ENCODE measurements around the gene C1QA.

Gene C1QA

DNA sequence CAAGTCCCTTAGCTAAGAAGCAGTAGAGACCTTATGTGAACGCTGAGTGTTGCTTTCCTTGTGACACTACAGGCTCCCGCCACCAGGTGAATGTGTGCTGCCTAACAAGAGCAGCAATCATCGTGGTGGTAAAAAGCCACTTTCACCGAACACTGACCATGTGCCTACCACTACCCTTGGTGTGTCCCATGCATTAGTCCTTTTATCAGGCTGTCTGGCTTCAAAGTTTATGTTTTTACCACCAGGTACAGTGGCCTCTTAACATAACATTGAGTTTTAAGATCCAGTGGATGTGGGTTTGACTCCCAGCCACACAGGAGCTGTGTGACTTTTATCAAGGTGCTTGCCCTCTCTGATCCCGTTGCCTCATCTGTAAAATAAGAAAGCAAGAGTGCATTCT lies 18.3 kb downstream of the C1QA start:
- ATAC-seq (ENCODE audit: insufficient read depth, low read depth) = no peak
- H3K9me3 ChIP-seq (ENCODE audit: insufficient read depth, low read length, severe bottlenecking) = no peaks in the 10 kb centered on the region
- peaks cover 14% of the 10 kb centered on the region for H3K27me3 ChIP-seq (ENCODE audit: insufficient read depth, low read length, poor library complexity)
- TF ChIP-seq, protein P1, sequence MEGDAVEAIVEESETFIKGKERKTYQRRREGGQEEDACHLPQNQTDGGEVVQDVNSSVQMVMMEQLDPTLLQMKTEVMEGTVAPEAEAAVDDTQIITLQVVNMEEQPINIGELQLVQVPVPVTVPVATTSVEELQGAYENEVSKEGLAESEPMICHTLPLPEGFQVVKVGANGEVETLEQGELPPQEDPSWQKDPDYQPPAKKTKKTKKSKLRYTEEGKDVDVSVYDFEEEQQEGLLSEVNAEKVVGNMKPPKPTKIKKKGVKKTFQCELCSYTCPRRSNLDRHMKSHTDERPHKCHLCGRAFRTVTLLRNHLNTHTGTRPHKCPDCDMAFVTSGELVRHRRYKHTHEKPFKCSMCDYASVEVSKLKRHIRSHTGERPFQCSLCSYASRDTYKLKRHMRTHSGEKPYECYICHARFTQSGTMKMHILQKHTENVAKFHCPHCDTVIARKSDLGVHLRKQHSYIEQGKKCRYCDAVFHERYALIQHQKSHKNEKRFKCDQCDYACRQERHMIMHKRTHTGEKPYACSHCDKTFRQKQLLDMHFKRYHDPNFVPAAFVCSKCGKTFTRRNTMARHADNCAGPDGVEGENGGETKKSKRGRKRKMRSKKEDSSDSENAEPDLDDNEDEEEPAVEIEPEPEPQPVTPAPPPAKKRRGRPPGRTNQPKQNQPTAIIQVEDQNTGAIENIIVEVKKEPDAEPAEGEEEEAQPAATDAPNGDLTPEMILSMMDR (IDR thresholded peaks at IDR 0.05; ENCODE audit: borderline replicate concordance, extremely low read depth, low read length, poor library complexity, severe bottlenecking) = peak; percentile 15
- TF ChIP-seq EZH2 (IDR thresholded peaks at IDR 0.05; ENCODE audit: borderline replicate concordance, low read depth, low read length, severe bottlenecking) = no peak
- no peak overlapping the region for H3K4me2 ChIP-seq (ENCODE audit: insufficient read depth, low read length)
- H3K27ac ChIP-seq (ENCODE audit: low read length) = no peak overlapping the region
- H3K36me3 ChIP-seq (ENCODE audit: insufficient read depth, low read length) = no peaks in the 10 kb centered on the region
- H3K79me2 ChIP-seq (ENCODE audit: insufficient read depth, low read length) = no peaks in the 10 kb centered on the region
- no peak overlapping the region for H3K9ac ChIP-seq (ENCODE audit: low read depth, low read length)
- H3K4me1 ChIP-seq (ENCODE audit: insufficient read depth, low read length) = no peaks in the 10 kb centered on the region
- peaks cover 6% of the 10 kb centered on the region; the same call in 1 of the 2 replicates for H4K20me1 ChIP-seq (ENCODE audit: insufficient read depth, low read length)
- H3K4me3 ChIP-seq (ENCODE audit: low read depth in 1 of 2, low read length in 2 of 2) = no peak overlapping the region
- DNase-seq = no peak
- H2AFZ ChIP-seq (ENCODE audit: low read depth, low read length) = no peak overlapping the region

DNA sequence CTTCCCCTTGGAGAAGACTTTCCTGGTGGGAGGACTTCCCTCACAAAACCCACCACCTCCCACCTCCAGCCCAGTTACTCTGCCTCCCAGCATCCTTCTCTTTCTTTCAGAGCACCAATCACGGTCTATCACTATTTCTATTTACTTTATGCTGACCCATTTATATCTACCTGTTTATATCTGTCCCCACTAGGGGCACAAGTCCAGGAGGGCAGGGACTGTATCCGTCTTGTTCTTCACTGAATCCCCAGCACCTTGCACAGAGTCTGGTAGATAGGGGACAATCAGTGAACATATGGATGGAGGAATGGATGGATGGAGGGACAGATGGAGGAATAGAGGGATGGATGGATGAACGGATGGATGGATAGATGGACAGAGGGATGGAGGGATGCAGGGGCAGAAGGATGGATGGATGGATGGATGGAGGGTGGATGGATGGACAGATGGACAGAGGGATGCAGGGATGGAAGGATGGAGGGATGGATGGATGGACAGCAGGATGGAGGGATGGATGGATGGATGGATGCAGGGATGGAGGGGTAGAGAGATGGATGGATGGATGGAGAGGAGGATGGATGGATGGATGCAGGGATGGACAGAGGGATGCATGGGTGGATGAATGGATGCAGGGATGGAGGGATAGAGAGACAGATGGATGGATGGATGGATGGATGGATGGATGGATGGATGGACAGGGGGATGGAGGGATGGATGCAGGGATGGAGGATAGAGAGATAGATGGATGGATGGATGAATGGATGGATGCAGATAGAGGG lies 22.1 kb downstream of the C1QA start:
- no peak overlapping the region for H2AFZ ChIP-seq (ENCODE audit: low read depth, low read length)
- no peak overlapping the region for H3K4me3 ChIP-seq (ENCODE audit: low read depth in 1 of 2, low read length in 2 of 2)
- no peak overlapping the region for H3K27ac ChIP-seq (ENCODE audit: low read length)
- no peak overlapping the region for H3K4me2 ChIP-seq (ENCODE audit: insufficient read depth, low read length)
- TF ChIP-seq EZH2 (IDR thresholded peaks at IDR 0.05; ENCODE audit: borderline replicate concordance, low read depth, low read length, severe bottlenecking) = no peak
- TF ChIP-seq, protein P1 (IDR thresholded peaks at IDR 0.05; ENCODE audit: borderline replicate concordance, extremely low read depth, low read length, poor library complexity, severe bottlenecking) = peak; percentile 32
- H3K27me3 ChIP-seq (ENCODE audit: insufficient read depth, low read length, poor library complexity) = peaks cover 10% of the 10 kb centered on the region
- no peaks in the 10 kb centered on the region for H3K79me2 ChIP-seq (ENCODE audit: insufficient read depth, low read length)
- DNase-seq (no peak), ATAC-seq (ENCODE audit: insufficient read depth, low read depth) (no peak)
- no peaks in the 10 kb centered on the region for H3K36me3 ChIP-seq (ENCODE audit: insufficient read depth, low read length)
- no peaks in the 10 kb centered on the region for H3K9me3 ChIP-seq (ENCODE audit: insufficient read depth, low read length, severe bottlenecking)
- H3K4me1 ChIP-seq (ENCODE audit: insufficient read depth, low read length) = no peaks in the 10 kb centered on the region
- no peak overlapping the region for H3K9ac ChIP-seq (ENCODE audit: low read depth, low read length)
- peaks cover 6% of the 10 kb centered on the region; the same call in 1 of the 2 replicates for H4K20me1 ChIP-seq (ENCODE audit: insufficient read depth, low read length)

DNA sequence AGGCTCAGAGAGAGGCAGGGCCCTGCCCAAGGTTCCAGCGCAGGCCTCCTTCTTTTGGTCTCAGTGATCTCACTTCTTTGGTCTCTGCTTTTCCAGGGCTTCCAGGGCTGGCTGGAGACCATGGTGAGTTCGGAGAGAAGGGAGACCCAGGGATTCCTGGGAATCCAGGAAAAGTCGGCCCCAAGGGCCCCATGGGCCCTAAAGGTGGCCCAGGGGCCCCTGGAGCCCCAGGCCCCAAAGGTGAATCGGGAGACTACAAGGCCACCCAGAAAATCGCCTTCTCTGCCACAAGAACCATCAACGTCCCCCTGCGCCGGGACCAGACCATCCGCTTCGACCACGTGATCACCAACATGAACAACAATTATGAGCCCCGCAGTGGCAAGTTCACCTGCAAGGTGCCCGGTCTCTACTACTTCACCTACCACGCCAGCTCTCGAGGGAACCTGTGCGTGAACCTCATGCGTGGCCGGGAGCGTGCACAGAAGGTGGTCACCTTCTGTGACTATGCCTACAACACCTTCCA lies 24.4 kb downstream of the C1QA start:
- H3K27me3 ChIP-seq (ENCODE audit: insufficient read depth, low read length, poor library complexity) = peaks cover 10% of the 10 kb centered on the region
- no peak overlapping the region for H3K9ac ChIP-seq (ENCODE audit: low read depth, low read length)
- no peaks in the 10 kb centered on the region for H3K36me3 ChIP-seq (ENCODE audit: insufficient read depth, low read length)
- H3K9me3 ChIP-seq (ENCODE audit: insufficient read depth, low read length, severe bottlenecking) = no peaks in the 10 kb centered on the region
- H2AFZ ChIP-seq (ENCODE audit: low read depth, low read length) = no peak overlapping the region
- H3K4me2 ChIP-seq (ENCODE audit: insufficient read depth, low read length) = no peak overlapping the region
- DNase-seq = no peak
- H3K4me1 ChIP-seq (ENCODE audit: insufficient read depth, low read length) = no peaks in the 10 kb centered on the region
- no peak for ATAC-seq (ENCODE audit: insufficient read depth, low read depth)
- H4K20me1 ChIP-seq (ENCODE audit: insufficient read depth, low read length) = no peaks in the 10 kb centered on the region
- H3K79me2 ChIP-seq (ENCODE audit: insufficient read depth, low read length) = no peaks in the 10 kb centered on the region
- no peak overlapping the region for H3K4me3 ChIP-seq (ENCODE audit: low read depth in 1 of 2, low read length in 2 of 2)
- TF ChIP-seq, protein P1 (IDR thresholded peaks at IDR 0.05; ENCODE audit: borderline replicate concordance, extremely low read depth, low read length, poor library complexity, severe bottlenecking) = no peak
- TF ChIP-seq EZH2 (IDR thresholded peaks at IDR 0.05; ENCODE audit: borderline replicate concordance, low read depth, low read length, severe bottlenecking) = no peak
- H3K27ac ChIP-seq (ENCODE audit: low read length) = no peak overlapping the region
